Common myeloid progenitor, CD34-positive (primary cell): ENCODE measurements around the gene FFAR3.

Experiments used
- CTCF ChIA-PET: fragments of 350-600 bp; sonication (Branson Sonifier 250); formaldehyde crosslinking; loops from one replicate; lab custom pipeline; 2021; ENCODE audit warnings: antibody characterized with exemption; lab: Charles Lee
- POLR2A ChIA-PET: fragments of 350-600 bp; sonication (Branson Sonifier 250); formaldehyde crosslinking; loops from one replicate; lab custom pipeline; 2021; ENCODE audit warnings: antibody characterized with exemption; lab: Charles Lee
- DNase-seq, 3 donors: peaks; one replicate each; pipeline versions ENCODE4 v3.0.0 to v3.0.0-alpha.2; 2013
- H3K27ac ChIP-seq, 2 experiments: 1 replicate in 1 of 2; 2 replicates in 1 of 2; pipeline ENCODE4 v1.7.0; 2013; ENCODE audit warnings: inconsistent platforms in 2 of 2, low read length in 2 of 2, mild to moderate bottlenecking in 2 of 2, low read depth in 1 of 2, moderate library complexity in 1 of 2; ENCODE audit not compliant: severe bottlenecking in 2 of 2, insufficient read depth in 1 of 2, poor library complexity in 1 of 2
- H3K27me3 ChIP-seq, 5 experiments: replicated peaks in 2 of 5; 1 replicate in 3 of 5; 2 replicates in 2 of 5; pipeline versions ENCODE4 v1.6.1 to v1.7.0; 2013; ENCODE audit warnings: low read length in 4 of 5, mild to moderate bottlenecking in 2 of 5, moderate library complexity in 2 of 5, inconsistent platforms in 1 of 5; ENCODE audit not compliant: insufficient read depth in 5 of 5, control insufficient read depth in 4 of 5
- H3K36me3 ChIP-seq, 4 experiments: 1 replicate in 2 of 4; 2 replicates in 2 of 4; pipeline versions ENCODE4 v1.6.1 to v1.7.0; 2013; ENCODE audit warnings: low read length in 3 of 4, control low read depth in 1 of 4, mild to moderate bottlenecking in 1 of 4; ENCODE audit not compliant: control insufficient read depth in 4 of 4, insufficient read depth in 4 of 4
- H3K4me1 ChIP-seq, 4 experiments: 1 replicate in 3 of 4; 2 replicates in 1 of 4; pipeline versions ENCODE4 v1.6.1 to v1.7.1; 2013; ENCODE audit warnings: low read length in 3 of 4, mild to moderate bottlenecking in 3 of 4, control low read depth in 1 of 4, inconsistent platforms in 1 of 4, moderate library complexity in 1 of 4; ENCODE audit not compliant: control insufficient read depth in 4 of 4, insufficient read depth in 4 of 4; ENCODE audit errors: control extremely low read depth in 1 of 4
- H3K4me3 ChIP-seq, 7 experiments: 1 replicate in 4 of 7; 2 replicates in 3 of 7; pipeline versions ENCODE4 v1.5.1 to v1.7.0; 2013; ENCODE audit warnings: mild to moderate bottlenecking in 7 of 7, low read length in 6 of 7, moderate library complexity in 6 of 7, inconsistent platforms in 2 of 7, low read depth in 2 of 7, control low read depth in 1 of 7; ENCODE audit not compliant: insufficient read depth in 4 of 7, control insufficient read depth in 1 of 7; ENCODE audit errors: extremely low read depth in 1 of 7
- H3K9me3 ChIP-seq, 5 experiments: 1 replicate in 4 of 5; 2 replicates in 1 of 5; pipeline versions ENCODE4 v1.6.1 to v1.7.1; 2013; ENCODE audit warnings: low read length in 4 of 5, mild to moderate bottlenecking in 2 of 5, inconsistent platforms in 1 of 5, low read depth in 1 of 5, moderate library complexity in 1 of 5; ENCODE audit not compliant: control insufficient read depth in 4 of 5, insufficient read depth in 2 of 5; ENCODE audit errors: control extremely low read depth in 1 of 5
- WGBS: methylation state at CpG from one replicate; pipeline ENCODE4 v1.1.5; 2013; ENCODE audit not compliant: insufficient coverage; 5-methylcytosine and 5-hydroxymethylcytosine counted together

Gene FFAR3

DNA sequence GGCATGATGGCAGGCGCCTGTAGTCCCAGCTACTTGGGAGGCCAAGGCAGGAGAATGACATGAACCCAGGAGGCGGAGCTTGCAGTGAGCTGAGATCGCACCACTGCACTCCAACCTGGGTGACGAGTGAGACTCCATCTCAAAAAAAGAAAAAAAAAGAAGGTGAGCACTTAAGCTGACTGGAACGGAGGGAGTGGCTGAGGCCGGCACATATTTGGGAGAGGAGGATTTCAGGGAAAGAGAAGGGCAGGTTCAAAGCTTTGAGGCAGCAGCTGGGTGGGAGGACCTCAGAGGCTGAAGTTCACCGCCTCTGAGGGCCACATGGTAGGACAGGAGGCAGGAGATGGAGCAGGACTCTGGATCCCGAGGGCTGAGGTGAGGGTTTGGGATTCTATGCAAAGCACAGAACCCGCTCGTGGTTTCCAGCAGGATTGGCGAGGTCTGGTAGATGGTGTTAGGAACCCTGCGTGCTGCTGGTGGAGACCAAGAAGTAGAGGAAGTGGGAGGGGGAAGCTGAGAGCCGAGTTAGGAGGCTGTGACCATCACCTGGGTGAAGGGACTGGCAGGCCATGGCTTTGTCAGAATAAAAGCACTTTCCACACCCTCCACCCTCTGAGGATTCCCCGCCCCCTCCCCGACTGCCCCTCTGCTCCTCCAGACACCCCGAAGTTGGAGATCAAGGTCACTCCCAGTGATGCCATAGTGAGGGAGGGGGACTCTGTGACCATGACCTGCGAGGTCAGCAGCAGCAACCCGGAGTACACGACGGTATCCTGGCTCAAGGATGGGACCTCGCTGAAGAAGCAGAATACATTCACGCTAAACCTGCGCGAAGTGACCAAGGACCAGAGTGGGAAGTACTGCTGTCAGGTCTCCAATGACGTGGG, 20.9 kb upstream of the FFAR3 start:
- POLR2A ChIA-PET, result interaction anchor here (0.7 kb wide), 1 partner anchor 8 kb away, joined by 3 read pairs; no protein-coding TSS in a partner anchor
- 95% methylated on average over 17 of the region's 25 CpGs for WGBS
- CTCF ChIA-PET, result interaction anchor here (0.7 to 1.8 kb wide), 2 partner anchors 9 to 173 kb away, joined by 3 to 7 read pairs; partner anchors contain the start of gene CD22

DNA sequence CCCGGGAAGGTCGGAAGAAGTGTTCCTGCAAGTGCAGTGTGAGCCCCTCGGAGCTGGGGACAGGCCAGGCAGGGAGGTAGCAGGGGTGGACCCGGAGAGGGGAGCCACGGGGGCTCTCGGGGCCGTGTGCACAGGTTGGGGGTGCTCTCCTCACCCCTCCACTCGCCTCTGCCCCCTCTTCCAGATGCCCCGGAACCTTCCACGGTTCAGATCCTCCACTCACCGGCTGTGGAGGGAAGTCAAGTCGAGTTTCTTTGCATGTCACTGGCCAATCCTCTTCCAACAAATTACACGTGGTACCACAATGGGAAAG, 20.3 kb upstream of the FFAR3 start:
- Histone ChIP-seq H3K9me3 (no peaks in the 10 kb centered on the region), H3K27ac (no peak overlapping the region), H3K4me3 (no peak overlapping the region), H3K36me3 (peaks cover 0 to 2% (median 0%) of the 10 kb centered on the region in 4 experiments), H3K27me3 (no peaks in the 10 kb centered on the region), H3K4me1 (peaks cover 0 to 10% (median 6%) of the 10 kb centered on the region in 4 experiments)
- ChIA-PET POLR2A (interaction anchor here (0.7 kb wide), 1 partner anchor 7 kb away, joined by 3 read pairs; no protein-coding TSS in a partner anchor), CTCF (interaction anchor here (1.8 kb wide), 1 partner anchor 10 kb away, joined by 7 read pairs; the partner anchor contains the start of gene CD22)
- no peak for DNase-seq
- WGBS, result 97% methylated on average over 12 of the region's 13 CpGs

More for the DNA sequence above, 20.9 kb upstream of the FFAR3 start:
- H3K27me3 ChIP-seq, result no peaks in the 10 kb centered on the region
- peaks cover 0 to 2% (median 0%) of the 10 kb centered on the region in 4 experiments for H3K36me3 ChIP-seq
- no peak for DNase-seq
- no peaks in the 10 kb centered on the region for H3K9me3 ChIP-seq
- H3K4me1 ChIP-seq, result peaks cover 0 to 13% (median 11%) of the 10 kb centered on the region in 4 experiments
- H3K4me3 ChIP-seq, result no peak overlapping the region
- no peak overlapping the region for H3K27ac ChIP-seq

DNA sequence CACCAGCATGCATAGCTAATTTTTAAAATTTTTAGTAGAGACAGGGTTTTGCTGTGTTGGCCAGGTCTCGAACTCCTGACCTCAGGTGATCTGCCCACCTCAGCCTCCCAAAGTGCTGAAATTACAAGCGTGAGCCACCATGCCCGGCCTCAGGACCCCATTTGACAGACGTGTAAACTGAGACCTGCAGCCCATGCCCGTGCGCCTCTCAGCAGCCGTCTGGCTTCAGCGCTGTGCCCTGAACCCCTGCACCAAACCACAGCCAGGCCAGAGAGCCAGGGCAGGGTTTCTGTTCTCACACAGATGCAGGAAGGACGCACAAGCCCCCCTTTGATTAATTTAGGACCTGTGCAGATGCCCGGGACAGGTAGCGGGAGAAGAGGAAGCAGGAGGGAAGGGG, 17.8 kb upstream of the FFAR3 start:
- CTCF ChIA-PET, result interaction anchor here (1.5 kb wide), 1 partner anchor 12 kb away, joined by 4 read pairs; no protein-coding TSS in a partner anchor
- Histone ChIP-seq H3K4me3 (no peak overlapping the region), H3K4me1 (peaks cover 0 to 8% (median 5%) of the 10 kb centered on the region in 4 experiments), H3K36me3 (peaks cover 0 to 2% (median 0%) of the 10 kb centered on the region in 4 experiments), H3K27me3 (no peaks in the 10 kb centered on the region), H3K9me3 (no peaks in the 10 kb centered on the region), H3K27ac (no peak overlapping the region)
- 99% methylated on average over 8 of the region's 11 CpGs for WGBS
- POLR2A ChIA-PET, result no interaction called here
- DNase-seq, result no peak

DNA sequence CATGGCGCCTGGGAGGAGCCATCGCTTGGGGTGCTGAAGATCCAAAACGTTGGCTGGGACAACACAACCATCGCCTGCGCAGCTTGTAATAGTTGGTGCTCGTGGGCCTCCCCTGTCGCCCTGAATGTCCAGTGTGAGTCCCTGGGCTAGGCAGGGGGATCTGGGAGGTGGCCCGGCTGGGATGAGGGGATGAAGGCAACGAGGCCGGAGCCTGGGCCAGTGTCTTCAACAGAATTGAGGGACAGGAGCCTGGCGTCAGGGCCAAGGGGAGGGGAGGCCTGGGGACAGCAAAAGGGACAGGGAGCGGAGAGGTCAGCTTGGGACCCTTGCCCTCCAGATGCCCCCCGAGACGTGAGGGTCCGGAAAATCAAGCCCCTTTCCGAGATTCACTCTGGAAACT, 17.3 kb upstream of the FFAR3 start:
- no peaks in the 10 kb centered on the region for H3K27me3 ChIP-seq
- 90% methylated on average over 13 of the region's 16 CpGs for WGBS
- no peak overlapping the region for H3K27ac ChIP-seq
- ChIA-PET POLR2A (no interaction called here), CTCF (interaction anchor here (1.5 kb wide), 1 partner anchor 12 kb away, joined by 4 read pairs; no protein-coding TSS in a partner anchor)
- DNase-seq, result no peak
- H3K4me1 ChIP-seq, result peaks cover 0 to 13% (median 11%) of the 10 kb centered on the region in 4 experiments
- H3K4me3 ChIP-seq, result no peak overlapping the region
- H3K36me3 ChIP-seq, result peaks cover 0 to 2% (median 0%) of the 10 kb centered on the region in 4 experiments
- H3K9me3 ChIP-seq, result no peaks in the 10 kb centered on the region

DNA sequence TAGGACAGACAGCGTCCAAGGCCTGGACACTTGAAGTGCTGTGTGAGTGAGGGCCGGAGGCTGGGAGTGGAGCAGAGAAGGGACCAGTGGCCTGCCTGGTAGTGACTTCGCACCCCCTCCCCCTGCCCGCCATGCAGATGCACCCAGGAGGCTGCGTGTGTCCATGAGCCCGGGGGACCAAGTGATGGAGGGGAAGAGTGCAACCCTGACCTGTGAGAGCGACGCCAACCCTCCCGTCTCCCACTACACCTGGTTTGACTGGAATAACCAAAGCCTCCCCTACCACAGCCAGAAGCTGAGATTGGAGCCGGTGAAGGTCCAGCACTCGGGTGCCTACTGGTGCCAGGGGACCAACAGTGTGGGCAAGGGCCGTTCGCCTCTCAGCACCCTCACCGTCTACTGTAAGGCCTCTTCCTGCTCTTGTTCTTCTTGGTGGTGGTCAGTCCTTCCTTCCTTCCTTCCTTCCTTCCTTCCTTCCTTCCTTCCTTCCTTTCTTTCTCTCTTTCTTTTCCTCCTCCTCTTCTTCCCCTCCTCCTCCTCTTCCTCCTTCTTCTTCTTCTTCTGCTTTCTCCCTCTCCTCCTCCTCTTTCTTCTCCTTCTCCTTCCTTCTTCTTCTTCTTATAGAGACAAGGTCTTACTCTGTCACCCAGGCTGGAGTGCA, 16.6 kb upstream of the FFAR3 start:
- no peaks in the 10 kb centered on the region for H3K9me3 ChIP-seq
- WGBS, result 93% methylated on average over 5 of the region's 14 CpGs
- H3K4me3 ChIP-seq, result no peak overlapping the region
- H3K4me1 ChIP-seq, result peaks cover 0 to 20% (median 17%) of the 10 kb centered on the region in 4 experiments
- no peaks in the 10 kb centered on the region for H3K36me3 ChIP-seq
- no peak overlapping the region for H3K27ac ChIP-seq
- no peaks in the 10 kb centered on the region for H3K27me3 ChIP-seq
- no peak for DNase-seq
- POLR2A ChIA-PET, result no interaction called here
- CTCF ChIA-PET, result no interaction called here

DNA sequence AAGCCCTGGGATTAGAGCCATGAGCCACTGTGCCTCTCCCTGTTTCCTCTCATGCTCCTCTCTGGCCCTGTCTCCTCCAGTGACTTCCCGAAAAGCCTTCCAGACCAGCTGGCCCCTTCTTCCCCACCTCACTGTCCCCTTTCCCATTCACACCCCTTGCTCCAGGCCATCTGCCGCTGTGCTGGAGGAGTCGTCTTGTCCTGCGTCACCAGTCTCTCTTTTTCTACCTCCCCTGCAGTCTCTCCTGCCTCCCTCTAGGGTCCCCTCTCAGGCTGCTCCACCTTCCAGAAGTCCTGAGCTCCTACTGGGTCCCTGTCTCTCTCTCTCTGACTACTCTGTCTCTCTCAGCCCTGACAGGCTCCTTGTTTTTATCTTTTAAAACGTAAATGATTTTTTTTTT, 15.8 kb upstream of the FFAR3 start:
- WGBS, result 96% methylated on average over 5 of the region's 5 CpGs
- ChIA-PET CTCF (interaction anchor here (0.6 kb wide), 1 partner anchor 10 kb away, joined by 3 read pairs; no protein-coding TSS in a partner anchor), POLR2A (no interaction called here)
- H3K27me3 ChIP-seq, result no peaks in the 10 kb centered on the region
- no peaks in the 10 kb centered on the region for H3K36me3 ChIP-seq
- DNase-seq, result no peak
- peaks cover 0 to 26% (median 23%) of the 10 kb centered on the region in 4 experiments for H3K4me1 ChIP-seq
- H3K9me3 ChIP-seq, result no peaks in the 10 kb centered on the region
- no peak overlapping the region for H3K4me3 ChIP-seq
- no peak overlapping the region for H3K27ac ChIP-seq
